Cortex of kidney (tissue), 1 donor: ENCODE data around the gene GRAMD4.

Experiments
- DNase-seq: peaks from one replicate; lab custom pipeline; 2025; lab: John Stamatoyannopoulos, UW

GRAMD4 gene

GRCh38 chr22:46688949-46689348, 68.8 kb downstream of the GRAMD4 start:
- DNase-seq = no peak

DNA sequence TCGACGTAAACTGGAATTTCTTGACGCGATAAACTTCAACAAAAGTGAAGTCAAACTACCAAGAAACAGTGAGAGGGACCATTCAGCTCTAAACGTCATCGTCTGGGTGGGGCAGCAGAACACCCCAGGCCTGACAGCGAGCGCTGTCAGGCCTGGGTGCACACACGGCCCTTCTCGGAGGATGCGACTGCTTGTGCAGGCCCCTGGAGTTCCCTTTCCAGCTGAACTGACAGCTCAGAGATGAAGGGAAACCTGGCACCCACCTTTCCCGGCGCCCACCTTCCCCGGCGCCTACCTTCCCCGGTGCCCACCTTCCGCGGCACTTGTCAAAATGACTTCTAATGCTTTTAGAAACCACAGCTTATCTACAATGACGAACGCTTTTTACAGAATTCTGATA, 70.0 kb downstream of the GRAMD4 start:
- no peak for DNase-seq

- no peak for DNase-seq
Observed at GRCh38 chr22:46691571-46691970, 71.4 kb downstream of the GRAMD4 start.

GRCh38 chr22:46693634-46694415, 73.6 kb downstream of the GRAMD4 start:
- DNase-seq = no peak

- no peak for DNase-seq
Observed at GRCh38 chr22:46694416-46695170, 74.4 kb downstream of the GRAMD4 start.

- no peak for DNase-seq
Observed at GRCh38 chr22:46695346-46696228, 75.4 kb downstream of the GRAMD4 start.

- DNase-seq = no peak
Observed at GRCh38 chr22:46696229-46696518, 76.0 kb downstream of the GRAMD4 start.

- DNase-seq = no peak
Observed at GRCh38 chr22:46696614-46697013, 76.4 kb downstream of the GRAMD4 start.

DNA sequence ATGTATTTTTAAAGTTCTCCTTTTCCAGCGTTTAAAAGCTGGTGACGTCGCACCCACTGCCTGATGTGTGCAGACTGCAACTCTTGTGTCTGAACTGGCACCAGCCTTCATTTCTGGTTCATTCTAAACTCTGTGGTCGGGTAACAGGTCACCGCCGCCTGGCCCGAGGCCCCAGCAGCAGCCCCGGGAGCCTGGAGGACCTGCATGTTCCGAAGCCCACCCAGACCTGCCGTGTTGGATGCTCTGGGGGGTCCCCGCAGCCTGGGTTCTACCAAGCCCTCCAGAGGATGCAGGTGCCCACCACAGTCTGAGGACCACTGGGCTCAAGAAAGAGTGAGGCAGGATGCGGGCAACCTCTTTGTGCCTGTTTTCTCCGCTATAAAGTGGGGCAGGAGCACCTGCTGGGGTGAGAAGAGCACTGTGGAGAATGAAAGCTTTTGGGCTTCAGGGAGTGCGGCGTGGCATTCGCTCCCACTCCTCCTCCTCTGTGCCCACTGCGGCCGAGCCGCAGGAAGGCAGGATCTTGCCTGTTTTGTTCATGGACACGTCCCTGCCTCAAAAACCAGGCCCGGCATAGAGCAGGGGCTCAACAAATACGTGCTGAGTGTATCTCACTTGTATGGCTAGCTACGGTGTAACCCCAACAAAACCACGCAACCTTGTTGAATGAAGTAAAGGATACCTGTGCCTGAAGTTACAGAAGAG, 77.8 kb downstream of the GRAMD4 start:
- DNase-seq = no peak

DNA sequence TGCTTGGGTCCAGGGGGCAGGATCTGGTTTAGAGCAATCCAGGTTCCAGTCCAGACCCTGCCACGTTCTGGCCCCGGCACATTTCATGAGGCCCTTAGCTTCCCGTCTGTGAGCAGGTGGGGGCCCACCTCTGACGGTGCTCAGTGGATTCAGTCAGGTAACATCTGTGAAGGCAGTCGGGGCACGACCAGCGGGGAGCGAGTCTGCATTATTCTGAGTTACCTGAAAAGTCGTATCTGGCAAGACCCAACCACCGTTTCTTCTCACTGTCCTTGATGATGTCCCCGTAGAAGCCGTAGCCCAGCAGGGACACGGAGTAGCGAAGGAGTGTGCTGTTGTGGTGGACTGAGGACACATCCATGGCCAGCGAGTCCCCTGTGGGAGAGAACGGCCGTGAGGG, 78.9 kb downstream of the GRAMD4 start:
- no peak for DNase-seq

- no peak for DNase-seq
Observed at GRCh38 chr22:46701262-46701661, 81.1 kb downstream of the GRAMD4 start.

DNA sequence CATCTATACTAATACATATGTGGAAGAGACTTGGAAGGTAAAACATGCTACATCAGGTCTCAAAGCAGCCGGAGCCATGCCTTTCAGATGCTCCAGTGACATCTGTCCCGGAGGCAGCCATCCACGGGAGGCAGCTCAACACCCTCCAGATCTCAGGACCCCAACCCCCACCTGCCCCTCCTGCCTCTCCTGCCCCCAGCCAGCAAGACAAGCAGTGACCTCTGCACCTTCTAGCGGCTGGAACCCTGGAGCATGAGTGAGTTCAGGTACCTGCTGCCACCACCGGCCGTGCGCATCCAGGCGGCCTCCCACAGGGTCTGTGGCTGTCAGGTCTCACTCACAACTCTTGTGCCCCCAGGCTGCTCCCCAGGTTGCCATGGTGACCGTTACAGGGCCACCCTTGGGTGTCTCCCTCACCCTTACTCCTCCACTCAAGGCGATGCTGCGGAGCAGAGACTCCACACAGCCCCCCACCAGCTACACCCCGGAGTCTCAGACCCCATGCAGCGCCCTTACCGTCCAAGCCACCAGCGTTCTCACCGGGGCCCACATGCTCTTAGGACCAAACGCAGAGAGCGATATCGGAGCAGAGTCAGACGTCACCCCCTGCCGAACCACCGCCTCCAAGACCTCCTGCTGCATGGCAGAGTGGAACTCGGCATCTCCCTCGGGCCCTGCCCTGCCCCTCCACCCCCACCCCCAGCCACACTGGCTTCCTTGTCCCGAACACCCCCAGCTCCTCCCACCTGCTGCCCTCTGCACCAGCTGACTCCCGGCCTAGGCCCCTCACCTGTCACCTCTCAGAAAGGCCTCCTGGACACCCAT, 83.2 kb downstream of the GRAMD4 start:
- no peak for DNase-seq

DNA sequence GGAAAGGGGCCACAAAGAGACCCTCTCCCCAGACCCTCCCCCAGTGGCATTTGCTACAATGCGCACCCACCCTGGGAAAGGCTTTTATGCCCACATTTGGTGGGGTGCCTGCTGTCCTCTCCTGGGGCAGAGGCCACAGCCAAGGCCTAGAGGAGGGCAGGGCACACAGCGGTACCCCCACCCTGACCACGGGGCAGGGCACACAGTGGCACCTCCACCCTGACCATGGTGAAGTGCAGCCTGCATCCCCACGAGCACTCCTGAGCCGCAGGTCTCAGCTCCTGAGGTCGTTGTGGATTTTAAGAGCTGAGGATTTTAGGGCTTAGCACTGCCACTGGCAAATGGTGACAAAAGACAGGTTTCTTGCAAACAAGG, 83.8 kb downstream of the GRAMD4 start:
- no peak for DNase-seq

DNA sequence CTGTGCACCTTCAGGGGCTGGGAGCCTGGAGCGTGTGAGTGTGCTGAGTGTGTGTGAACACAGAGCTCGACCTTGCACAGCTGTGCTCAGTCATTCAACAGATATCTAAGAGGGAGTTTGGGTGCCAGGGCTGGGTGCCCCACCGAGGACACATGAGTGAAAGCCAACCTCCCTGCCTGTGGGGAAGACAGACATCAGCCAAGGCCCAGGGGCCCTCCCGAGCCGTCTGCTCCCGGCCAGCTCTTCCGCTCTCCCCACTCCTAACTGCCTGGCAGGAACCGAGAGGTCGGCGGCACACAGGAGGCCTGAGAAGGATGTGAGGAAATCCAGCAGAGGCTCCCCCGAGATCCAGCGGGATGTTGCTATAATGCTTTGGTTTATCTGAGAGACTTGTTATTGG, 85.9 kb downstream of the GRAMD4 start:
- DNase-seq = no peak

- DNase-seq = no peak
Observed at GRCh38 chr22:46707305-46707704, 87.1 kb downstream of the GRAMD4 start.

DNA sequence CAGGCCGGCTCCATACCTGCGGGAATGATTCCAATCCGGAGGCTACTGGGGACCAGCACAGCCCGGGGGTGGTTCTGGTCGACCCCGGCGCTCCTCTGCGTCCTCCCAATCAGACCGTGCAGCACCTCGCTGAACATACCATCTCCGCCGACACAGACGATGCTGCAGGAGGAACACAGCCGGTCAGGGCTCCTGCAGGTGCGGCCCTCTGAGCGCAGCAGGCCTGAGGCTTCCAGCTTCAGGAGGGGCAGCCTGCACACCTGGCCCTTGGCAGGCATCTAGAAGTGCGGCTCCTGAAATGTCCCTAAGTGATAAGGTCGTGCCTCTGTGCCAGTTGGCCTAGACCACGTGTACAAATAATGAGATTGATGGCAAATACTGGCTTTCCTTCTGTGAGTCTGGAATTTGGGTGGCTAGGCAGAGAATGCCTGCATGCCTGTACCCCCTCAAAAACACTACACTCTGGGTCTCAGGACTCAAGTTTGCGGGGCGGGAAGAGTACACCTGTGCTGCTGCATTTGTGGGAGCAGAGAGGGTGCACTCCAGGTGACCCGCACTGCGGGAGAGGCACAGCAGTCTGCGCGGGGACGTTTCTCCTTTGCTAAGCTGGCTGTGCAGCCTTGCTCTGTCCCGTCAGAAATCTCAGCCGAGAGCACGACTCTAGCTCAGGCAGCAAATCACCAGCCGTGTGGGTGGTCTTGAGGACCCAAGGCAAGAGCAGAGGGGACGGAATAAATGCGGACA, 87.8 kb downstream of the GRAMD4 start:
- no peak for DNase-seq

DNA sequence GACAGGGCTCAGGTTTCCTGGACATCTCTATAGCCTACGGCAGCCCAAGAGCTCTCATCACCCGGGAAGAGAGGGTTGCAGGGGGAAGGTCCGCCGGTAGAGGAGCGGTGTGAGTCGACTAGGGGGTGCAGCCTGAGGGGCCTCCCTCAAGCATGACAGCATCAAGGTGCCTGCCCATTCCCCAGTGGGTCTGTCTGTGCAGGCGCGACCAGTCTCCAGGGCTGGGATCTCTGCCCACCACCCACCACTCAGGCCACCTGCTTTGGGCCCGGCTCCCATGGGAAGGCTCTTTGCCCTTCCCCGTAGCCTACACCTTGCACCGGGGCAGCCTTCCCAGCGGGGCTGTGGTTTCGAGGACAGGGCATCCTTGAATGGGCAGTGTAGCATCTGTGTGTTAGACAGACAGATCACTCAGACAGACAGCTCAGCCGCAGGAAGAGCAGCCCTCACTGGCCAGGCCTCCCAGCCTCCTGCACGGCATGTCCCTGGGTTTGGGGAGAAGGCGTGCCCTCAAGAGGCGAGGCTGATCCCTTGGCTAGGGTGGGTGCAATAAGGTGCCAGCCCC, 88.7 kb downstream of the GRAMD4 start:
- DNase-seq = no peak

DNA sequence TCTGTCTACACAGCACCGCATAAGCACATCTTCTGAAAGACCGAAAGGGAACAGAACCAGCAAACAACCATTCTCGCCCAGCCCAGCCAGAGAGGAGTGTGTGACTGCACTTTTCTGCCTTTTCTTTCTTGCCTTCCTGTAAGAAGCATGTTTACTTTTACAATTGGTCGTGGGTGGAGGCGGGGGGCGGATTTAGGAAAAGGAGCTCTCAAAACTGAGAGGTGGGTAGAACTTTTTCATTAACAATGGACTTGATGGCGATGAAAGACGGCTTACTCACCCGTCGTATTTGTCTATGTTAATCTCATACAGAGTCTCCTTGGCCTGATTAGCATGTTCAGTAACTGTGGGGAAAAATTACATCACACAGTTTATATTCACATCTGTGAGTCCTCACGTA, 90.6 kb downstream of the GRAMD4 start:
- DNase-seq = no peak

GRCh38 chr22:46712288-46712687, 92.1 kb downstream of the GRAMD4 start:
- DNase-seq = no peak

DNA sequence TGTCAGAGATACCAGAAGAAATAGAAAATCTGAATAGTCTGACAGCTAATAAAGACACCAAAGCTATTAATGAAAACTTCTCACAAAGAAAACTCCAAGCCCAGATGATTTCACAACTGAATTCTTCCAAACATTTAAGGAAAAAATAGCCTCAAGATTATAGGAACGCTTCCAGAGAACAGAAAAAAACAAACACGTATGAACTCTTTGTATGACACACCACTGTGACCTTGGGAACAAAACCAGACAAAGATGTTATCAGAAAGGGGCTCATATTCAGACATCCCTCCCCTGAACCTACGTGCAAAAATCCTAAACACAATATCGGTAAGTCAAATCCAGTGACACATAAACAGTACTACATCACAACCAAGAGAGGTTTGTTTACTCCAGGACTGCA, 94.4 kb downstream of the GRAMD4 start:
- DNase-seq = no peak
